Caco-2 (cell line): Measurements from ENCODE around the gene ISYNA1. TPM values are rescaled to one million over a fixed set of nuclear protein-coding genes. Genes with fewer than 3 reads are reported as not detected.
A peak's percentile ranks its signal among the peaks of the same experiment; 100 is the strongest.
"Not testable (repeated sequence)": the region's sequence is repeated elsewhere in the genome, so short reads cannot be mapped to it uniquely, and the experiment has no call there.

Experiments used
- BruUV-seq: library from RNA; stranded (reverse); fragments of 400-500 nt; replicated peaks from 2 replicates; lab custom pipeline; 2021; lab: Mats Ljungman, UMichigan
- CTCF ChIA-PET: fragments of 300-600 bp; sonication (Branson Sonifier 250); formaldehyde crosslinking; loops from one replicate; lab custom pipeline; 2022; ENCODE audit warnings: antibody characterized with exemption; lab: Charles Lee
- POLR2A ChIA-PET: fragments of 300-600 bp; sonication (Branson Sonifier 250); formaldehyde crosslinking; loops from one replicate; lab custom pipeline; 2022; ENCODE audit warnings: antibody characterized with exemption; lab: Charles Lee
- DNase-seq, 2 experiments: peaks; one replicate each; pipeline versions ENCODE4 v3.0.0 to v3.0.0-alpha.2; 2020 to 2022
- H3K27me3 ChIP-seq: replicated peaks from 2 replicates; pipeline ENCODE4 v1.6.0; 2011; ENCODE audit warnings: low read length; ENCODE audit not compliant: control insufficient read depth, insufficient read depth
- H3K36me3 ChIP-seq: 2 replicates; pipeline ENCODE4 v1.5.1; 2011; ENCODE audit warnings: low read length; ENCODE audit not compliant: control insufficient read depth, insufficient read depth
- H3K4me1 ChIP-seq: fragments of 250-450 bp; sonication (Bioruptor Pico); 2 replicates; pipeline ENCODE4 v1.5.1; 2020; ENCODE audit warnings: mild to moderate bottlenecking
- H3K4me3 ChIP-seq: 2 replicates; pipeline ENCODE4 v1.5.1; 2011; ENCODE audit warnings: low read depth, mild to moderate bottlenecking, control low read depth, low read length
- H3K9me3 ChIP-seq: fragments of 250-450 bp; sonication (Bioruptor Pico); 2 replicates; pipeline ENCODE4 v1.5.1; 2020; ENCODE audit warnings: mild to moderate bottlenecking, moderate library complexity
- H3K27ac Mint-ChIP-seq: one replicate; pipeline ENCODE4 v1.8.0; 2022; ENCODE audit warnings: mixed read lengths; ENCODE audit not compliant: unreplicated experiment
- H3K27me3 Mint-ChIP-seq: one replicate; pipeline ENCODE4 v1.8.0; 2022; ENCODE audit warnings: mixed read lengths; ENCODE audit not compliant: insufficient read depth, unreplicated experiment
- H3K36me3 Mint-ChIP-seq: one replicate; pipeline ENCODE4 v1.8.0; 2022; ENCODE audit warnings: mild to moderate bottlenecking, mixed read lengths; ENCODE audit not compliant: insufficient read depth, unreplicated experiment
- H3K4me1 Mint-ChIP-seq: one replicate; pipeline ENCODE4 v1.8.0; 2022; ENCODE audit warnings: low read depth, mixed read lengths; ENCODE audit not compliant: unreplicated experiment
- H3K4me3 Mint-ChIP-seq: one replicate; pipeline ENCODE4 v1.8.0; 2022; ENCODE audit warnings: mild to moderate bottlenecking, moderate library complexity, mixed read lengths; ENCODE audit not compliant: unreplicated experiment
- H3K9me3 Mint-ChIP-seq: one replicate; pipeline ENCODE4 v1.8.0; 2022; ENCODE audit warnings: mixed read lengths; ENCODE audit not compliant: unreplicated experiment
- CTCF ChIP-seq, 2 experiments: fragments of 200-600 bp in 1 of 2; IDR thresholded peaks; 1 replicate in 1 of 2; 2 replicates in 1 of 2; pipeline versions ENCODE4 v1.5.1 to v1.8.0; 2011 to 2022; ENCODE audit warnings: antibody characterized with exemption in 1 of 2, control low read depth in 1 of 2, inconsistent platforms in 1 of 2, low read depth in 1 of 2, low read length in 1 of 2, mild to moderate bottlenecking in 1 of 2, moderate library complexity in 1 of 2; ENCODE audit not compliant: insufficient read depth in 1 of 2, severe bottlenecking in 1 of 2, unreplicated experiment in 1 of 2
- intact Hi-C: fragments of 100-400 bp; cut with micrococcal nuclease; formaldehyde crosslinking; loops from one replicate; pipeline ENCODE4 v1.10.0; 2022; ENCODE audit not compliant: unreplicated experiment
- total RNA-seq: library from RNA; stranded (reverse); gene quantifications from 2 replicates; pipeline ENCODE4 v1.2.3, GENCODE V29; 2022

The ISYNA1 gene
- total RNA-seq, 1 experiment from 2014 or later = 65.3 TPM

DNA sequence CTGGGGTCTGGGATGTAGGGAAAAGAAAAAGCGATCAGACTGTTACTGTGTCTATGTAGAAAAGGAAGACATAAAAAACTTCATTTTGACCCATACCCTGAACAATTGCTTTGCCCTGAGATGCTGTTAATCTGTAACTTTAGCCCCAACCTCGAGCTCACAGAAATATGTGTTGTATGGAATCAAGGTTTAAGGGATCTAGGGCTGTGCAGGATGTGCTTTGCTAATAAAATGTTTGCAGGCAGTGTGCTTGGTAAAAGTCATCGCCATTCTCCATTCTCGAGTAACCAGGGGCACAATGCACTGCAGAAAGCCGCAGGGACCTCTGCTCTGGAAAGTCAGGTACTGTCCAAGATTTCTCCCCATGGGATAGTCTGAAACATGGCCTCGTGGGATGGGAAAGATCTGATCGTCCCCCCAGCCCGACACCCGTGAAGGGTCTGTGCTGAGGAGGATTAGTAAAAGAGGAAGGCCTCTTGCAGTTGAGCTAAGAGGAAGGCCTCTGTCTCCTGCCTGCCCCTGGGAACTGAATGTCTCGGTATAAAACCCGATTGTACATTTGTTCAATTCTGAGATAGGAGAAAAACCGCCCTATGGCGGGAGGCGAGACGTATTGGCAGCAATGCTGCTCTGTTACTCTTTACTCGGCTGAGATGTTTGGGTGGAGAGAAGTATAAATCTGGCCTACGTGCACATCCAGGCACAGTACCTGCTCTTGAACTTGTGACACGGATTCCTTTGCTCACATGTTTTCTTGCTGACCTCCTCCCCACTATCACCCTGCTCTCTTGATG lies 35.3 kb downstream of the ISYNA1 start:
- H3K27ac Mint-ChIP-seq = peak overlapping the region; percentile 77
- CTCF ChIA-PET = interaction anchor here (0.8 to 1.8 kb wide), 5 partner anchors 8 to 121 kb away, joined by 4 to 7 read pairs (median 6); partner anchors contain the start of genes GDF15 and JUND

GRCh38 chr19:18401580-18402112 lies 36.3 kb downstream of the ISYNA1 start:
- POLR2A ChIA-PET = interaction anchor here (0.6 to 1.3 kb wide), 4 partner anchors 15 to 120 kb away, joined by 3 to 15 read pairs (median 4); partner anchors contain the start of genes GDF15 and JUND
- Histone ChIP-seq H3K36me3 (no peaks in the 10 kb centered on the region), H3K27me3 (no peaks in the 10 kb centered on the region), H3K4me3 (peak overlapping the region; percentile 25), H3K4me1 (peaks cover 11% of the 10 kb centered on the region), H3K9me3 (no peaks in the 10 kb centered on the region)
- CTCF ChIA-PET = interaction anchor here (0.5 to 1.8 kb wide), 13 partner anchors 9 to 343 kb away, joined by 3 to 7 read pairs (median 4); partner anchors contain the start of genes GDF15, JUND and SSBP4
- Mint-ChIP-seq H3K4me3 (peak overlapping the region; percentile 46), H3K27ac (peak overlapping the region; percentile 77), H3K9me3 (no peaks in the 10 kb centered on the region), H3K36me3 (no peaks in the 10 kb centered on the region), H3K4me1 (peaks cover 21% of the 10 kb centered on the region), H3K27me3 (no peaks in the 10 kb centered on the region)
- BruUV-seq = no TSS peak
- intact Hi-C loops = loop anchor here (2.0 kb wide), 1 partner anchor 15 kb away; the partner anchor contains the start of gene GDF15
- DNase-seq = peak; percentile 74 to 83
- TF ChIP-seq CTCF (IDR thresholded peaks at IDR 0.05; ENCODE audit: insufficient read depth in 1 of 2, low read depth in 1 of 2, low read length in 1 of 2, severe bottlenecking in 1 of 2, unreplicated experiment in 1 of 2) = peak; percentile 41 to 68

More for the DNA sequence above, 35.3 kb downstream of the ISYNA1 start:
- H3K9me3 Mint-ChIP-seq, H3K27me3 ChIP-seq, H3K36me3 Mint-ChIP-seq, intact Hi-C loops, H3K9me3 ChIP-seq, H3K36me3 ChIP-seq, H3K27me3 Mint-ChIP-seq, DNase-seq: not testable (repeated sequence)
- POLR2A ChIA-PET = interaction anchor here (0.6 to 1.3 kb wide), 4 partner anchors 14 to 121 kb away, joined by 3 to 15 read pairs (median 4); partner anchors contain the start of genes GDF15 and JUND
- H3K4me3 ChIP-seq = peak overlapping the region; percentile 25
- H3K4me1 Mint-ChIP-seq = peaks cover 21% of the 10 kb centered on the region
- TSS peak; percentile 63 for BruUV-seq
- peak overlapping the region; percentile 46 for H3K4me3 Mint-ChIP-seq
- peaks cover 11% of the 10 kb centered on the region for H3K4me1 ChIP-seq

- no peak for TF ChIP-seq CTCF (IDR thresholded peaks at IDR 0.05; ENCODE audit: insufficient read depth in 1 of 2, low read depth in 1 of 2, low read length in 1 of 2, severe bottlenecking in 1 of 2, unreplicated experiment in 1 of 2)
- H3K4me3 ChIP-seq = no peak overlapping the region
- POLR2A ChIA-PET = no interaction called here
- CTCF ChIA-PET = no interaction called here
- Mint-ChIP-seq H3K27ac (no peak overlapping the region), H3K36me3 (no peaks in the 10 kb centered on the region), H3K9me3 (no peaks in the 10 kb centered on the region), H3K4me1 (peaks cover 21% of the 10 kb centered on the region), H3K4me3 (no peak overlapping the region), H3K27me3 (no peaks in the 10 kb centered on the region)
- DNase-seq = no peak
- peaks cover 11% of the 10 kb centered on the region for H3K4me1 ChIP-seq
- intact Hi-C loops = no loop called here
- no peaks in the 10 kb centered on the region for H3K36me3 ChIP-seq
- H3K27me3 ChIP-seq = no peaks in the 10 kb centered on the region
- BruUV-seq = no TSS peak
- H3K9me3 ChIP-seq = no peaks in the 10 kb centered on the region
Measured at GRCh38 chr19:18399008-18399407, 38.9 kb downstream of the ISYNA1 start.
